ENCODE measurements around the gene MRPL49.
"Not testable (repeated sequence)": the region's sequence is repeated elsewhere in the genome, so short reads cannot be mapped to it uniquely, and the experiment has no call there.

The MRPL49 gene

DNA sequence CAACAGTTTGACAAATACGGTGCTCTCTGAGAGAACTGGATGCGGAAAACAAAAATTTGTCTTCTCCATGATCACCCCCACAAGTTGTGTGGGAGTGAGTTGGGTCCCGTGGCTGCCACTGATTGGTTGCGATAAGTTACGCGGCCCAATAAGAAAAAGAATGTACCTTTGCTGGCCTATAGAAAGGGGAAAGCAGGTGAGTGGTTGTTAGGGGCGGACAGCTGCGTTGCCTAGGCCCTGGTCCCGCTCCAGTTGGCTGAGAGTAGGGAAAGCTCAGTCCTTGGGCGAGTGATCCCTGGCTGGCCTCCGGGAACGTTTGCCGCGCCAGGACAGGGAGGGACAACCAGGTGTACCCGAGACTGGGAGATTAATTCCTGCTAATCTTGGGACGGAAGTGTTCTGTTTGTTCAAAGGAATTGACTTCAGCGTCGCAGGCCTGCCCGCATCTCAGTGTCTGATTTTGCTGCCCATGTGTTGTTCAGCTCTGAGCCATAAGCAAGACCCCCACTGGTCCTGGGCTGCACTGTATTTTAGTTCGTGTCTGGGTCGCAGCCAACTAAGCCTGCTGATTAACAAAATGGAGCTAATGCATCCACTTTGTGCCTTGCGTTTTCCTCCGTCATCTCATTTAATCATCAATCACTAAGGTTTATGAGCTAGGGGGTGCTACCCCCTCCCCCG is 13.0 kb downstream of the MRPL49 start:
- DNase-seq: peak; percentile 73

DNA sequence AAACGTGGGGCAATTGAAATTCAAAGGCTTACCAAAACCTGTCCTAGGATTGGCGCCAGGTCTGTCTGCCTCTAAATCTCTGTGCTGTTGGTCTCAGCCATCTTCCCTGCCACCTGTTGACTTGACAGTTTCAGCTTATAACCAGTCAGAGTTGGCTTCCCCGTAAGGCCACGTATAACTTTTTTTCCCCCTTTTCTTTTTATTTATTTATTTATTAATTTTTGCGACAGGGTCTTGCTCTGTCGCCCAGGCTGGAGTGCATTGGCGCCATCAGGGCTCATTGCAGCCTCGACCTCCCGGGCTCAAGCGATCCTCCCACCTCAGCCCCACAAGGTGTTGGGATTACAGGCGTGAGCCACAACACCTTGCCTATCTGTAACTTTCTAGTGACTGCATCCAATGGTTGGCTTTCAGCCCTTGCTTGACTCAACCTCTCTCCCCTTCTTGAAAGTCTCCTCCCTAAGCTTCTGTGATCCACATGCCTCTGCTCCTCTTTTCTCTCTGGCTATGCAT is 13.6 kb downstream of the MRPL49 start:
- no peak for DNase-seq

DNA sequence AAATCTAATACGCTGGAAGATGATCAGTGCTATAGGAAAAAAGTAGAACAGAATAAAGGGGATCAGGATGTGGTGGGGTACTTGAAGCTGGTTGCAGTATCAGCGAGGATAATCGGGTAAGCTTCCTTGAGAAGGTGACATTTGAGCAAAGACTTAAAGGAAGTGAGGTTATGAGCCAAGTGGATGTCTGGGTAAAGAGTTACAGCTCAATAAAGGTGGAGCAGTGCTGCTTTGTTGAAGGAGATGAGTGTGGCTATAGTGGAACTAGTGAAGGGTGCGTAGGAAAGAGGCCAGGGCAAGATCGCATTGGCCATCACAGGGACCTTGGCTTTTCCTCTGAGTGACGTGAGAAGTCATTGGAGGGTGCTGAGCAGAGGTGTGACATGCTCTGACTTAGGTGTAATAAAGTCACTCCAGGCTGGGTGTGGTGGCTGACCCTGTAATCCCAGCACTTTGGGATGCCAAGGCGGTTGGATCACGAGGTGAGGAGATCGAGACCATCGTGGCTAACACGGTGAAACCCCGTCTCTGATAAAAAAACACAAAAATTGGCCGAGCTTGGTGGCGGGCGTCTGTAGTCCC is 14.5 kb downstream of the MRPL49 start:
- DNase-seq: no peak

DNA sequence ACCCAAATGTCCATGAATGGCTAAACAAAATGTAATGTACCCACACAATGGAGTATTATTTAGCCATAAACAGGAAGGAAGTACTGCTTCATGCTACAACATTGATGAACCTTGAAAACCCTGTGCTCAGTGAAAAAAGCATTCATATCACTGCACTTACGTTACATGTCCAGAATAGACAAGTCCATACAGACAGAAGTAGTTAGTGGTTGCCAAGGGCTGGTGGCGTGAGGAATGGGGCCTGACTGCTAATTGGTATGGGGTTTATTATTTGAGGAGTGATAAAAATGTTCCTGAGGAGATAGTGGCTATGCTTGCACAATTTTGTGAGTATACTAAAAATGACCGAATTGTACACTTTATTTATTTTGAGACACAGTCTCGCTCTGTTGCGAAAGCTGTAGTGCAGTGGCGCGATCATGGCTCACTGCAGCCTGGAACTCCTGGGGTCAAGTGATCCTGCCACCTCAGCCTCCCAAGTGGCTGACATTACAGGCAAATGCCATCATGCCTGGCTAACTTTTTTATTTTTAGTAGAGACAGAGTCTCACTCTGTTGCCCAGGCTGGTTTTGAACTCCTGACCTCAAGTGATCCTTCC is 19.9 kb downstream of the MRPL49 start:
- DNase-seq: no peak

DNA sequence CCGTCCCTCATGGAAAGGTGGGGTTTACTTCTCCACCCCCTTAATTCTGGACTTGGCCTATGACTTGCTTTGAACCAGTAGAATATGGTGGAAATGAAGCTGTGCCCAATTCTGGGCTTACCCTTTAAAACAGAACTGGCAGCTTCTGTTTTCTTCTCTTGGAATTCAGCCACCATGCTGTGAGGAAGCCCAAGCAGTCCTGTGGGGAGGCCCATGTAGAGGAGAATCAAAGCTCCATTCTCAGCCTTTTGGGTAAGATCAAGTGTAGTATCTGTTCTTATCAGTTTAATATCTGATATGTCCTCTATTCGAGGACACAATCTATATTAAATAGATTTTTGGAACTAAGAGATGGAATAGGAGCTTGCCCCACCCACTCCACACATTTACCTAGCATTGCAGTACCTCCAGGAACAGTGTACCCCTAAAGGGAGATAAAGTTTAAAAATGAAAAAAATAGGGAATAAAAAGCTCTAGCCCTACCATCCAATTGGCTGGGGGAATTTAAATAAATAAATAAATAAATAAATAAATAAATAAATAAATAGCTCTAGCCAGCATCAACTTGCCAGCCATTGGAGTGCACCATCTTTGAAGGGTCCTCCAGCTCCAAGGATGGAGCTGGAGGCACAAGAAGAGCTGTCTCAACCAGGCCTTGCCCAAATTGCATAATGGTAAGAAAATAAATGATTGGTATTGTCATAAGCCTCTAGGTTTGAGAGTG is 25.4 kb downstream of the MRPL49 start:
- no peak for DNase-seq

DNA sequence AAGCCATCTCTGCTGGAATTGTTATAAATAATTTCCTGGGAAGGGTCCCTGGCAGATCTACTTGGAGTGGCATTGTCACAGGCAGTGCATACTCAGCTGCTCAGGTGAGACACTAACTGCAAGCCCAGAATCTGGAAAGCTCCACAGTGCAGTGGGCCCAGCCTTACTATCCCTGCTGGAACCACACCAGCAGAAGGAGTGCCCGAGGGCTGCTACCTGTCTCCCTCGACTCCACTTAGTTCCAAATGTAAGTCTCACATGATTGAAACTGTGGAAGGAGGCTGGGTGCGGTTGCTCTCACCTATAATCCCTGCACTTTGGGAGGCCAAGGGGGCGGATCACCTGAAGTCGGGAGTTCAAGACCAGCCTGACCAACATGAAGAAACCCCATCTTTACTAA is 26.5 kb downstream of the MRPL49 start:
- DNase-seq: no peak

DNA sequence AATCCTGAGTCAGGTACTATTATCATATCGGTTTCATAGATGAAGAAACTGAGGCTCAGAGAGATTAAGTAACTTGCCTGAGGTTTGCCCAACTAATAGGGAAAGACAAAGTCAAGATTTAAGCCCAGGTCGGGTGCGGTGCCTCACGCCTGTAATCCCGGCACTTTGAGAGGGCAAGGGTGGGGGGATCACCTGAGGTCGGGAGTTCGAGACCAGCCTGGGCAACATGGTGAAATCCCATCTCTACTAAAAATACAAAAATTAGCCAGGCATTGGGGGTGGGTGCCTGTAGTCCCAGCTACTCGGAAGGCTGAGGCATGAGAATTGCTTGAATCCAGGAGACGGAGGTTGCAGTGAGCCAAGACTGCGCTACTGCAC is 28.0 kb downstream of the MRPL49 start:
- DNase-seq: not testable (repeated sequence)

DNA sequence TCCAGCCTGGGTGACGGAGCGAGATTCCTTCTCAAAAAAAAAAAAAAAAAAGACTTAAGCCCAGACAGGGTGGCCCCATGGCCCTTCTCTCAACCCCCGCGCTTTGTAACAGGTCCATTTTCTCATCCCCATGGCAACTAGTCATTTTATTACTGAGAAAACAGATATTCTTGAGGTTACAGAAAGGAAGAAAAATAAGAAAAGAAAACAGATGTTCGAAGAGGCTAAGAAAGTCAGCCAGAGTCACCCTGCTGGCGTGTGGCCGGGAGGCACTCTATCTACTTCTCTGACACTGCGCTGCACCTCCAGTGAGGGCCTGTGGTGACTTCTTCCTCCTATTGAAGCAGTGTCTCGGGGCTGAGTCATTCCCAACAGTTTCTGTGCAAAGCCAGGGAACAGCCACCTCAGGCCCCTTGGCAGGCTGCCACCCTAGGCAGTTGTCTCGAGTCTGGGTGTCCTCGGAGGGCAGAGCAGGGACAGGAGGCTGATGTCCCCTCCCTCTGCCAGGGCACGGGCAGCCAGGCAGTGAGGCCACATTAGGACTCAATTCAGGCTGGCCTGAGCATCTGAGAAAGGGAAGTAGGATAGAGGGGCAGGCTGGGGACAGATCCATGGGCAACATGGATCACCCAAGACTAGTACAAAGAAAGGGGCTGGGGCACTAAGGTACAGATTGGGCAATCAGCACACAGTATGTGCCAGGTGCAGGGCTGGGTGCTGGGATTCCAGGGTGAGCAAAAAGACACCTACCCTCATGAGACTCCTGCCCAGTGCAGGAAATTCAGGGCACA is 28.6 kb downstream of the MRPL49 start:
- no peak for DNase-seq

DNA sequence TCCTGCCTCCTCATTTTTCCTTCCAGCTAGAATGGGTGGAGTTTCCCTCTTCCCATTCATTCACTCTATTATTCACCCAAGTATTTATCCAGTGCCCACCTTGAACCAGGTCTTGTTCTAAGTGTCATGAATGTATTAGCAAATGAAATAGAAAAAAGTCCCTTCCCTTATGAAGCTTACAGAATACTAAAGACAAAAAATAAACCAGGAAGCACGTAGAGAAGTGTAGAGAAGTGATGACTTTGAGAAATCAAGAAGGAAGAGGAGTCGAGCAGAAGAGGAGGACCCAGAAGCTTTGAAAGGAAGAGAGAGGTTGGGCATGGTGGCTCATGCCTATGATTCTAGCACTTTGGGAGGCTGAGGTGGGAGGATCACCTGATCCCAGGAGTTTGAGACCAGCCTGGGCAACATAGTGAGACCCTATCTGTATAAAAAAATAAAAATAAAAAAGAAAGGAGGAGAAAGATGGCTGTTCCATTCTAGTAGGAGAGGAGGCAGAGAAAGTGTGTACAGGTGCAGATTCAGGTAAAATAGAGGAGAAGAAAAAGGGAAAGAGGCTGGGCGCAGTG is 29.3 kb downstream of the MRPL49 start:
- no peak for DNase-seq

DNA sequence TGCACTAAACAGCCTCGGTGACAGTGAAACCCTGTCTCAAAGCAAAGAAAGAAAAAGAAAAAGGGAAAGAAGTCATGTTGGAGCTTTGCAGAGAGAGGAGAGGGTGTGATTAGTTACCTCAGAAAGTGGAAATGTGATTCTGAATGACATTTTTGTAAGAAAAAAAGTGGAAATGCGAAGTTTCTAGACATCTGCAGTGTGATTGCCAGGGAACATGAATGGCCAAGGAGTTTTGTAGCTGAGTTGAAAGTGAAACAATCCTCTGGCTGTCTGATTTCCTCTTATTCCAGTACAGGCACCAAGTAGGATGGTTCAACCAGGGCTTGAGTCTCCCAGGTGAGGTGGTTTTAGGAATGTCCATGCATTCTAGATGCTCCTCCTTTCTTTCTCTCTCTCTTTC is 30.0 kb downstream of the MRPL49 start:
- DNase-seq: no peak

DNA sequence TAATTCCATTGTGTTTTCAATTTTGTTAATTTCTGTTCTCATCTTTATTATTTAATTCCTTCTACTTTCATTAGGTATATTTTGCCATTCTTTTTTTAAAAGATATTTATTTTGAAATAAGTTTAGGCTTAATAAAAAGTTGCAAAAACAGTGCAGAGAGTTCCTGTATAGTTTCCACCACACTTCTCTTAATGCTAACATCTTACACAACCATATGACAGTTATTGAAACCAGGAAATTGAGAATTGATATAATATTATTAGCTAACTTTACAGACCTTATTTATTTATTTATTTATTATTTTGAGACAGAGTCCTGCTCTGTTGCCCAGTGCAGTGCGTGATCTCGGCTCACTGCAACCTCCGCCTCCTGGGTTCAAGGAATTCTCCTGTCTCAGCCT is 34.1 kb downstream of the MRPL49 start:
- no peak for DNase-seq

DNA sequence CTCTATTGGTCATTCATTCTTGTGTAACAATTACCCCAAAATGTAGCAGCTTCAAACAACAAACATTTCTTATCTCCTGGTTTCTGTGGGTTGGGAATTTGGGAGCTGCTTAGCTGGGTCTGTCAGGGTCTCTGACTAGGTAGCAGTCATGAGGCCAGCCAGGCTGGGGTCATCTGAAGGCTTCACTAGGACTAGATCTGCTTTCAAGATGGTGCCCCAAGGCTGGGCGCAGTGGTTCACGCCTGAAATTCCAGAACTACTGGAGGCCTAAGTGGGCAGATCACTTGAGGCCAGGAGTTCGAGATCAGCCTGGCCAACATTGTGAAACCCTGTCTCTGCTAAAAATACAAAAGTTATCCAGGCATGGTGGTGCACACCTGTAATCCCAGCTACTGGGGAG is 34.8 kb downstream of the MRPL49 start:
- no peak for DNase-seq

DNA sequence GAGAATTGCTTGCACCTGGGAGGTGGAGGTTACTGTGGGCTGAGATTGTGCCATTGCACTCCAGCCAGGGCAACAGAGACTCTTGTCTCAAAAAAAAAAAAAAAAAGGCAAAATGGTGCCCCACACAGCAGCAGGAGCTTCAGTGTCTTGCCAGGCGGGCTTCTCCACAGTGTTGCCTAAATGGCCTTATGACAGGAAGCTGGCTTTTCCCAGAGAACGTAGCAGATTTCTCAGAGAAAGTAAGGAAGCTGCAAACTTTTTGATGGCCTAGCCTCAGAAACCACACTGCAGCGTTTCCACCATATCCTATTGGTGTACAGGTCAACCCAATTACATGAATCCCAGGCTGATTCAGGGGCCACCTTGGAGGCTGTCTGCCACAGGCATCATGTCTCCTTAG is 35.2 kb downstream of the MRPL49 start:
- no peak for DNase-seq

DNA sequence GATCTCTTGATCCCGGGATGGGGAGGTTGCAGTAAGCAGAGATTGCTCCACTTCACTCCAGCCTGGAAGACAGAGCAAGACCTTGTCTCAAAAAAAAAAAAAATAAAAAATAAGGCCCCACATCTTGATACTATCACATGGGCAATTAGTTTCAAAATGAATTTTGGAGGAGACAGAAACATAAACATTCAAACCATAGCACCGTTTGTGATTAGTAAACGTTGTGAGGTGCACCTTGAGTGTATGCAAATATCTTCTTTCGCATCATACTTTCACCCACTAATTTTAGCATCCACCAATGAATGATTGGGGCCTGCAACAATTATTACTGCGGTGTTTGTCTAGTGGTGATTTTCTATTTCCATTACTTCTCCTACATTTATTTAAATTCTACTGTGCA is 36.9 kb downstream of the MRPL49 start:
- DNase-seq: no peak

DNA sequence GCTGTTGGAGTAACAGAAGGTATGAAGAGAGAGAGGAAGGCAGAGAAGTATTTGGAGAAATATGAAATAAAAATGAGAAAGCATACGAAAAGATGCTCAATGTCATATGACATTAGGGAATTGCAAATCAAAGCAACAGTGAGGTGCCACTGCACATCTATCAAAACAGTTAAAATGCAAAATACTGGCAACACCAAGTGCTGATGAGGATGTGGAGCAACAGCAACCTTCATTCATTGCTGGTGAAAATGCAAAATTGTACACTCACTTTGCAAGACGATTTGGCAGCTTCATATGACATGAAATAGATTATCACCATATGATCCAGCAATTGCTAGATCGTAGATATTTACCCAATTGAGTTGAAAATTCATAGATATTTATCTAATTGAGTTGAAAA is 38.5 kb downstream of the MRPL49 start:
- no peak for DNase-seq

DNA sequence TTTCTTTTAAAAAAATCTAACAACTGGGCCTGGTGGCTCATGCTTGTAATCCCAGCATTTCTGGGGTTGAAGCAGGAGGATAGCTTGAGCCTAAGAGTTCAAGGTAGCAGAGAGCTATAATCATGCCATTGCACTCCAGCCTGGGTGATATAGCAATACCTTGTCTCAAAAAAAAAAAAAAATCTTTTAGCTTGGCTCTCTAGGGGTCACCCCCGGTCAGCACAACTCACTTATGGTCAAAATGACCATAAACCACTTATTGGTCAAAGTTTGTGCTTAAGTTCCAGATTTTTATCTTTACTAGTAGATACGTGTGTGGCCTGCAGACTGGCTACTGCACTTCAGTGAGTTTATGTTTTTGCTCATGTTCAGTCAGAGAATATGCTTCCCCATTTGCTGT is 41.6 kb downstream of the MRPL49 start:
- no peak for DNase-seq

DNA sequence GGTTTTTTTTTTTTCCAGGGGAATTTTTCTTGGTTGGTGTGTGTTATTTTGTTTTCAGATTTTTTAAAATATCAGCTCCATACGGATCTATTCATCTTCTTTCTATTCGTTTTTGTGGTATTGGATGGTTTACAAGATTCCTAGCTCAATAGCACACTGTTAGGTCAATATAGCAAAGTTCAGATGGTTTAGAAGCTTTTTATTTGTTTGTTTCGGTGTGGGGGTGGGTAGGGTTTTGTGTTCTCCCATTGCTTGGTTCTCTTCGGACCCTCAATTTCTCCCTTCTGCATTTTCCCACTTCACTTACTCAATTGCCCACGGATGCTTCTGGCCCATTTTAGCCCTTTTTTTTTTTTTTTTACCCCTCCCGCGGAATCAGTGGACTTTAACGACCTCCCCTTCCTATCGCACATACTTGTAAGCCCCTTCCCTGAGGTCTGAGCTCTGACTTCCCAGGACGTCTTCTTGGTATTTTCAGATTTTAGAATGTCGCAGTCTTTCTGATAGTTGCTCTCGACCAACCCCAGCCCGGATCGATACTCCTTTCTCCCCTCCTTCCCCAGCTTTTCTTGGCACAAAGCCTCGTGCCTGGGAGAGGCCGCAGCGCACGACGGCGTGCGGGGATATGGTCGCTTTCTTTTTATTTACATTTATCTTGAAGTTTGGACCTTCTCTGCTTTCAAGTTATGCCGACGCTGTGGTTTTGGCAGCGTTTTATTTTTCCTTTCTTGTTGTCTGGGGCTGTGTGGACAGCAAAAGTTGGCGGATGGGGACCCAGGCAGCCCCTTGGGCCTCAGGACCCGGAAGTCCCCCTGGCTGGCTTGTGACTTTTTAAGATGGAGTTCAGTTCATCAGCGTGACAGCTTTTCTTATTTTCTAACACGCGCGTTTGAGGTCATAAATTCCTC is 43.5 kb downstream of the MRPL49 start:
- DNase-seq: no peak

DNA sequence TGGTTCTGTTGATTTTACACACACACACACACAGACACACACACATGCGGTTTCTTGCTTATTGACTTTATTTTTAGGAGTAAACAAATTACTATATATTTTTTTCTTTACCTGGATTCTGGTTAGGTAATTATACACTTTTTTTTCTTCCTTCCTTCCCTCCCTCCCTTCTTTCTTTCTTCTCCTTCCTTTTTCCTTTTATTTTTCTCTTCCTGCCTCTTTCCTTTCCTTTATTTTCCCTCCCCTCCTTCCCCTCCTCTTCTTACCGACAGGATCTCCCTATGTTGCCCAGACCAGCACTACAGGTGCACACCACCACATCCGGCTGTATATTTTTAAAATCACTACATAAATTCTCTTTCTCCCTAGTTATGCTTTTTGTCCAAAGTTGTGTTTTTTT is 44.8 kb downstream of the MRPL49 start:
- no peak for DNase-seq

DNA sequence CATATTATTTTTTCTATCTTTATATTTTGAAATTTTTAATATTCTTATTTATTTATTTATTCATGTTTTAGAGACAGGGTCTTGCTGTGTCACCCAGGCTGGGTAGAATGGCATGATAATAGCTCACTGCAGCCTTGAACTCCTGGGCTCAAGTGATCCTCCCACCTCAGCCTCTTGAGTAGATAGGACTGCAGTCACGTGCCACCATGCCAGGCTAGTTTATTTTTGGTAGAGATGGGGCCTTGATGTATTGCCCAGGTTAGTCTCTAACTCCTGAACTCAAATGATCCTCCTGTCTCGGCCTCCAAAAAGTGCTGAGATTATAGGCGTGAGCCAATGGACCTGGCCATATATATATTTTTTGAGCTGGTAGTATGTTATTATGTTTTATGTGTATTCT is 45.5 kb downstream of the MRPL49 start:
- DNase-seq: no peak

DNA sequence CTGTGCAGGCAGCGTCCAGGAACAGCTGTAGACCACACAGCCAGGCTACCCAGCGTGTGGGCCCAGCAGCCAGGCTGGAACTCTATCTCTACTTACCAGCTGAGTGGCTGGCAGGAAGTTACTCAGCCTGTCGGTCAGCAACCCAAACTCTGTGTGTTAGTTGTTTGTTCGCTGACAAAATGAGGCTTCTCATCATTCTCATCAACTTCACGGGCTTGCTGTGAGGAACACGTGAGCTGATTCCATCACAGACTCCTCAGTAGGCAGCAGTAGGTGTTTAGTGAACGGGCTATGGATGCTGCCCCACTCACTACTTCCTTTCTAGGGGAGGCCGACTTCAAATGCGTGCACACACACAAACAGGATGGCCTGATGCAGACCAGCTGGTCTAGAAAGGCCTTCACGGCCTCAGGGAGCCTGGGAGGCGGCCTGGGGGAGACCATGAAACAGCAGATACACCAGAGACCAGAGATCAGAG is 47.1 kb downstream of the MRPL49 start:
- DNase-seq: no peak

DNA sequence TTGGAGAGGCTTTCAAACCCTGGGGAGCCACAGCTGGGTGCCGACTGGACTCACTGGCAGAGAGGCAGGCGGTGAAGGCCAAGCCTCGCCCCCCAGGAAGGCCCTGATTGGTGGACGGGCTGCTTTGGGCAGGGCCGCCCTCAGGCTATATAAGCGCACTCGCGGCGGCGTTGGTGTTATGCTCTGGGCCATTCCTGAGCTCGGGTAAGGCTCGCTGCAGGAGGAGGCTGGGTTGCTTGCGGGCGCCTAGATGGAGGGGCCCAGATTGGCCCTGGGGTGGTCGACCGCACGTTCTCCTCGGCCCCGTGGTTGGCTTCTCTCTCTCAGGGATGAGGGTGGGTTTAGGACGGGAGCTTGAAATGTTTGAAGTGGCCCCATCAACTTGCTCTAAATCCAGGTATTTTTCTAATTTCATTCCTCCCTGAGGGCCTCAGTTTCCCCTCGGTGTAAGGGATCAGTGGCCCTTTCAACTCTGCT is 48.0 kb downstream of the MRPL49 start, which contains the start of gene SPDYC:
SPDYC (plus strand) TSS at position 176 of the 477 bp plus-strand sequence. CDS start 1,125 bp downstream, outside the sequence.
- DNase-seq: no peak
